Esophagus muscularis mucosa (tissue), 3 donors: ENCODE measurements around the gene AP2A1.

Experiments used
- CTCF ChIP-seq, 3 experiments: fragments of 200-600 bp in 2 of 3; fragments of 450-650 bp in 1 of 3; sonication (generic) in 2 of 3; IDR thresholded peaks; one replicate each; pipeline ENCODE4 v1.5.1; 2017 to 2019; ENCODE audit warnings: antibody characterized with exemption in 3 of 3, mild to moderate bottlenecking in 2 of 3, moderate library complexity in 1 of 3
- POLR2A ChIP-seq: fragments of 450-650 bp; IDR thresholded peaks from one replicate; pipeline ENCODE4 v1.6.1; 2017; ENCODE audit warnings: antibody characterized with exemption, moderate library complexity, mild to moderate bottlenecking, low read depth
- POLR2AphosphoS5 ChIP-seq, 2 donors: sonication (generic); formaldehyde crosslinking; IDR thresholded peaks; one replicate each; pipeline ENCODE4 v1.6.1; 2017; ENCODE audit warnings: antibody characterized with exemption in 2 of 2

GRCh38 chr19:49739933-49740332 lies 26.9 kb upstream of the AP2A1 start:
- TF ChIP-seq POLR2A, result no peak
- no peak for TF ChIP-seq CTCF (IDR thresholded peaks at IDR 0.05)
- no peak for TF ChIP-seq POLR2AphosphoS5 (IDR thresholded peaks at IDR 0.05)
